Measurements from ENCODE around the gene SLC30A10. TPM values are rescaled to one million over a fixed set of nuclear protein-coding genes. Genes with fewer than 3 reads are reported as not detected.

SLC30A10 gene
- total RNA-seq, 2 donors from 2014 or later: 0.09 TPM; not detected in 1

DNA sequence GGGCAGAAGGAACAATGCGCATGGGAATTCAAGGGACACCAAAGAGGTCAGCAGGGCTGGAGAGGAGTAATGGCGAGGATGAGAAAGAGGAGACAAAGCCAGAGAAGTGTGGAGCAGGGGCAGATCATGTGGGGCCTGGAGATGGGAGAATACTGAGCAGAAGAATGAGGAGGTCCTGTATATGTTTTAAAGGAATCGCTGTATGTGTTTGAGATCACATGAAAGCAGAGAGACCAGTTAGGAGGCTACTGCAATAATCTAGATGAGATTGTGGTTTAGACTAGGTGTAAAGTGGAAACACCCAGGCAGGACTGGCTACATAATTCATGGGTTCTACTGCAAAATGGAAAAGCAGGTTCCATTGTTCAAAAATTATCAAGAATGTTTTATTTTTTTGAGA lies 33.3 kb upstream of the SLC30A10 start:
- DNase-seq: no peak
- Mint-ChIP-seq H3K4me3 (no peak overlapping the region), H3K4me1 (peaks cover 15% of the 10 kb centered on the region), H3K9me3 (no peaks in the 10 kb centered on the region), H3K27me3 (ENCODE audit: insufficient read depth) (peaks cover 35% of the 10 kb centered on the region), H3K36me3 (ENCODE audit: low read depth) (no peaks in the 10 kb centered on the region), H3K27ac (no peak overlapping the region)
- TF ChIP-seq, protein P1, sequence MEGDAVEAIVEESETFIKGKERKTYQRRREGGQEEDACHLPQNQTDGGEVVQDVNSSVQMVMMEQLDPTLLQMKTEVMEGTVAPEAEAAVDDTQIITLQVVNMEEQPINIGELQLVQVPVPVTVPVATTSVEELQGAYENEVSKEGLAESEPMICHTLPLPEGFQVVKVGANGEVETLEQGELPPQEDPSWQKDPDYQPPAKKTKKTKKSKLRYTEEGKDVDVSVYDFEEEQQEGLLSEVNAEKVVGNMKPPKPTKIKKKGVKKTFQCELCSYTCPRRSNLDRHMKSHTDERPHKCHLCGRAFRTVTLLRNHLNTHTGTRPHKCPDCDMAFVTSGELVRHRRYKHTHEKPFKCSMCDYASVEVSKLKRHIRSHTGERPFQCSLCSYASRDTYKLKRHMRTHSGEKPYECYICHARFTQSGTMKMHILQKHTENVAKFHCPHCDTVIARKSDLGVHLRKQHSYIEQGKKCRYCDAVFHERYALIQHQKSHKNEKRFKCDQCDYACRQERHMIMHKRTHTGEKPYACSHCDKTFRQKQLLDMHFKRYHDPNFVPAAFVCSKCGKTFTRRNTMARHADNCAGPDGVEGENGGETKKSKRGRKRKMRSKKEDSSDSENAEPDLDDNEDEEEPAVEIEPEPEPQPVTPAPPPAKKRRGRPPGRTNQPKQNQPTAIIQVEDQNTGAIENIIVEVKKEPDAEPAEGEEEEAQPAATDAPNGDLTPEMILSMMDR (conservative IDR thresholded peaks at IDR 0.05): no peak
- Histone ChIP-seq H3K27me3 (ENCODE audit: control insufficient read depth, insufficient read depth, low read length, poor library complexity, severe bottlenecking) (peaks cover 37% of the 10 kb centered on the region), H3K36me3 (ENCODE audit: control insufficient read depth, insufficient read depth, low read length) (no peaks in the 10 kb centered on the region), H3K9ac (ENCODE audit: extremely low read depth, low read length, poor library complexity, severe bottlenecking) (no peak overlapping the region), H3K4me3 (ENCODE audit: low read length) (no peak overlapping the region), H3K27ac (ENCODE audit: low read depth, low read length) (no peak overlapping the region), H3K9me3 (ENCODE audit: control insufficient read depth, low read length) (peaks cover 9% of the 10 kb centered on the region), H3K4me1 (ENCODE audit: control insufficient read depth, insufficient read depth, low read length) (peaks cover 2% of the 10 kb centered on the region)
- 92 to 100% methylated on average over 3 of the region's 3 CpGs for WGBS, 2 experiments (ENCODE audit: insufficient coverage in 1 of 2, insufficient read length in 1 of 2)

DNA sequence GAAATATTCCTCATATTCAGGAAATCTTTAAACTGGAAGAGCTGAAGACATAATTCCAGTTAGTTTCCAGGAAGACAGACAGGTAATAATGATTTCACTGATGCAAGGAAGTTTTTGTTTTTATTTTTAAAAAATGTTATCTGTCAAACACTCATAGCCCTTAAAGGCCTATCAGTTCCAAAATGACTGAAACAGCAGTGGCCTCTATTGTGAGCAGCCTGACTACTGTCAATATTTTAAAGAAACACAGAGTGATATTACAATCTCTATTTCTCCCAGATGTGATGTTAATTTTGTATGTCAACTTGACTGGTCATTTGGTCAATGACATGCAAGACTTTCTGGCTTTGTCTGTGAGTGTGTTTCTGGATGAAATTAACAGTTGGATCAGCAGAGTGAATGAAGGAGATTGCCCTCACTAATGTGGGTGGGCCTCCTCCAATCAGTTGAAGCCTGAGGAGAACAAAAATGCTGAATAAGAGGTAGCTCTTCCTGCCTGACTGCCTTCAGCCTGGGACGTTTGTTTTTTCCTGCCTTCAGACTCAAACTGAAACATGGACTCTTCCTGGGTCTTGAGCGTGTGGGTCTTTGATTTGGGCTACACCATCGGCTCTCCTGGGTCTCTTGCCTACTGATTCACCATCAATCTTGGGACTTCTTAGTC lies 31.3 kb upstream of the SLC30A10 start:
- Histone ChIP-seq H3K36me3 (ENCODE audit: control insufficient read depth, insufficient read depth, low read length) (no peaks in the 10 kb centered on the region), H3K4me3 (ENCODE audit: low read length) (no peak overlapping the region), H3K4me1 (ENCODE audit: control insufficient read depth, insufficient read depth, low read length) (no peaks in the 10 kb centered on the region), H3K9me3 (ENCODE audit: control insufficient read depth, low read length) (peaks cover 9% of the 10 kb centered on the region), H3K9ac (ENCODE audit: extremely low read depth, low read length, poor library complexity, severe bottlenecking) (no peak overlapping the region), H3K27ac (ENCODE audit: low read depth, low read length) (no peak overlapping the region), H3K27me3 (ENCODE audit: control insufficient read depth, insufficient read depth, low read length, poor library complexity, severe bottlenecking) (peaks cover 26% of the 10 kb centered on the region)
- DNase-seq: no peak
- H3K27ac Mint-ChIP-seq: no peak overlapping the region
- TF ChIP-seq, protein P1 (conservative IDR thresholded peaks at IDR 0.05): no peak
- peaks cover 34% of the 10 kb centered on the region for H3K27me3 Mint-ChIP-seq (ENCODE audit: insufficient read depth)
- no peaks in the 10 kb centered on the region for H3K36me3 Mint-ChIP-seq (ENCODE audit: low read depth)
- H3K9me3 Mint-ChIP-seq: no peaks in the 10 kb centered on the region
- peaks cover 9% of the 10 kb centered on the region for H3K4me1 Mint-ChIP-seq
- H3K4me3 Mint-ChIP-seq: no peak overlapping the region
- WGBS, 2 experiments (ENCODE audit: insufficient coverage in 1 of 2, insufficient read length in 1 of 2): 78 to 87% methylated on average over 3 of the region's 3 CpGs

DNA sequence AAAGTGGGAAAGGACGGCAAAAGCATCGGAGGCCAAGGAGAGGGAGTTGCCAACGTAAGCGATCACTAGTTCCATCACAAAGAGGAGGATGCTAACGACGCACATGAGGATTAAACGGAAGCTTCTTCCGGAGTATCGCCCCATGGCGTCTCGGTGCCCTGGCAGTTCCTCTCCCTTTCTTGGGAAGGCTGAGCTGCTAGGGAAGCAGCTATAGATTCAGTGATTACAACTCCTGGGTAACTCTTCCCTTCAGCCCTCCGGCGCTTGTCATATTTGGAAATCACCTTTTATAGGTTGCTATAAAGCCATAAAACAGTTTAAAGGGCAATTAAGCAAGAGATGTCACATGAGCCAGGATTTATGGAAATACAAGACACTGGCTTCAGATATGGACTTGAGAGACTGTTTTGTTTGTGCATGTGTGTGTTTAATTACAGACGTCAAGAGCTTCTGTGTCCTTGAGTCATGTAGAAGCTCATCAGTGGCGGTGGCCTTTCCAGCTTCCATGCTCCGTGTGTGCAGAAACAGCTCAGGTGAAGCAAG lies 30.6 kb upstream of the SLC30A10 start:
- TF ChIP-seq, protein P1 (conservative IDR thresholded peaks at IDR 0.05): no peak
- no peak overlapping the region for H3K27ac ChIP-seq (ENCODE audit: low read depth, low read length)
- peaks cover 4% of the 10 kb centered on the region for H3K4me1 Mint-ChIP-seq
- H3K4me3 ChIP-seq (ENCODE audit: low read length): no peak overlapping the region
- H3K4me3 Mint-ChIP-seq: no peak overlapping the region
- H3K27me3 Mint-ChIP-seq (ENCODE audit: insufficient read depth): peaks cover 27% of the 10 kb centered on the region
- no peaks in the 10 kb centered on the region for H3K4me1 ChIP-seq (ENCODE audit: control insufficient read depth, insufficient read depth, low read length)
- no peaks in the 10 kb centered on the region for H3K36me3 Mint-ChIP-seq (ENCODE audit: low read depth)
- peaks cover 6% of the 10 kb centered on the region for H3K9me3 ChIP-seq (ENCODE audit: control insufficient read depth, low read length)
- no peaks in the 10 kb centered on the region for H3K9me3 Mint-ChIP-seq
- H3K9ac ChIP-seq (ENCODE audit: extremely low read depth, low read length, poor library complexity, severe bottlenecking): no peak overlapping the region
- DNase-seq: no peak
- H3K27me3 ChIP-seq (ENCODE audit: control insufficient read depth, insufficient read depth, low read length, poor library complexity, severe bottlenecking): peaks cover 19% of the 10 kb centered on the region
- H3K36me3 ChIP-seq (ENCODE audit: control insufficient read depth, insufficient read depth, low read length): no peaks in the 10 kb centered on the region
- no peak overlapping the region for H3K27ac Mint-ChIP-seq
- 90 to 94% methylated on average over 16 of the region's 16 CpGs for WGBS, 2 experiments (ENCODE audit: insufficient coverage in 1 of 2, insufficient read length in 1 of 2)

All from endodermal cell (in vitro differentiated cells).